GM18870 (cell line): ENCODE measurements around the gene POP4.

Experiments
- ATAC-seq: cut with Tn5 transposase; IDR thresholded peaks from one replicate; pipeline ENCODE4 v1.9.1; 2021; ENCODE audit warnings: moderate library complexity; ENCODE audit not compliant: unreplicated experiment

POP4 gene

GRCh38 chr19:29629836-29630534, 23.9 kb downstream of the POP4 start:
- ATAC-seq = no peak

GRCh38 chr19:29630655-29631054, 24.6 kb downstream of the POP4 start:
- ATAC-seq = no peak

- no peak for ATAC-seq
These were observed 25.4 kb downstream of the POP4 start for GRCh38 chr19:29631450-29631849.

GRCh38 chr19:29634002-29634401, 27.9 kb downstream of the POP4 start:
- ATAC-seq = no peak

GRCh38 chr19:29634423-29635130, 28.5 kb downstream of the POP4 start:
- ATAC-seq = no peak

DNA sequence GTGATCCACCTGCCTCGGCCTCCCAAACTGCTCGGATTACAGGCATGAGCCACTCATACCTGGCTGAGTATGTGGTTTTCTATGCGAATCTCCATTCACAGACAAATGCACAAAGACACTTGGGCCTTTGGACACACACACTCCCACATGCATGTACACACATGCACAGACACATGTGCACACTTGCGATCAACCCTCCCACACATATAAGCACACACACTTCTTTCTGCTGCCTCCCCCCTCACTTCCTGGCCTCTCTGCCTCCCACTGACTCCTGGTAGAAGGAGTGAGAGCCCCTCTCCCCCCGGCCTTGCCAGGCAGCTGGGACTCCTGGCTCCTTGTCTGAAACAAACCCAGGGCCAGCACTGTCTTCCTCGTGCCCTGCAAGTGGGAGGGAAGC, 29.9 kb downstream of the POP4 start:
- no peak for ATAC-seq

DNA sequence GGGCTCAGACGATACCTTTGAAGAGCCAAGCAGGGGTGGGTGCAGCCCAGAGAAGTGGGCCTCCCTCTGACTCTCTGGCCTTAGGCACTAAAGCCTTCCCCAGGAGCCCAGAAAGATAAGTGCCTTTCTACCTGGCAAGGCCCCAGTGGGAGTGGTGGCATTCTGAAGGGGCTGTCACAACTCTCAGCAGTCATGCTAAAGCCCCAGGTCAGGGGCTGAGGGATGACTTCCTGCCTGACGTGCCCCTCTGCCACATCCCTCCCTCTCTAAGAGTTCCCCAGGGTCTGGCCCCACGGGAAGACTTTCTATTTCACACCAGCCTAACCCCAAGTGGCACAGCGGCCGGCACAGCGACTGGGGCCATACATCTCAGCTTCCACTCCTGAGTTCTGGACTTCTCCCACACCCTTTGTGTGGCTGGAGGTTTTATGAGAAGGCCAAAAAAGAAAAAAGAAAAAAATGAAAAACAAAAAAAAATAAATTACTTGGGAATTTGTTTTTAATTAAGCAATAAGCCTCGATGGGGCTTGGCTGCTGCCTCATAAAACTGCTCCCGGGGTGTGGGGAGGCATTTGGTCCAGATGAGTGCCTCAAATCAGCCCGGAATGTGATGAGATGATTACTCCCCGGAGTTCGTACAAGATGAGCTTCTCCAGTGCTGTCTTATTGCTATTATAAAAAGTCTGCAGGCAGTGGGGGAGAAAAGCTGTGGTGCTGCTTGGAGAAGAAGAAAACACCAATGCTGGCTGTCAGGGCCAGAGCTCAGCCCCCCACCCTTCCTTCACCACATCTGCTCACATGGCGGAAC, 30.7 kb downstream of the POP4 start:
- ATAC-seq = no peak

- ATAC-seq = no peak
These were observed 33.0 kb downstream of the POP4 start for GRCh38 chr19:29639086-29639485.

DNA sequence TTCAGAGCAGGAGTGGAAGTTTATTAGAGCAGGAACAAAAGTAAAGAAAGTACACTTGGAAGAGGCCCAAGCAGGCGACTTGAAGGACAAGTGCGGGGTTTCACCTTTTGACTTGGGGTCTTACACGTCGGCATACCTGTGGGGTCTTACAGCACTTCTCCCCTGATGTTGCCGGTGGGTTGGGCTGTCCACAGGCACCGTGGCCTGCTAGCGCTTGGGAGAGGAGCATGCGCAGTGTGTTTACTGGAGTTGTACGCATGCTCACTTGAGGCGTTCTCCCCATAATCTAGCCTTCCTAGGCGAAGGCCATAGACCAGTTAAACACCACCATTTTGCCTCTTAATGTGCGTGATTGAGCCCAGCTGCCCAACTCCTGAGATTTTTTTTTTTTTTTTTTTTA, 34.1 kb downstream of the POP4 start:
- ATAC-seq = no peak

- no peak for ATAC-seq
These were observed 35.5 kb downstream of the POP4 start for GRCh38 chr19:29641597-29641996.

DNA sequence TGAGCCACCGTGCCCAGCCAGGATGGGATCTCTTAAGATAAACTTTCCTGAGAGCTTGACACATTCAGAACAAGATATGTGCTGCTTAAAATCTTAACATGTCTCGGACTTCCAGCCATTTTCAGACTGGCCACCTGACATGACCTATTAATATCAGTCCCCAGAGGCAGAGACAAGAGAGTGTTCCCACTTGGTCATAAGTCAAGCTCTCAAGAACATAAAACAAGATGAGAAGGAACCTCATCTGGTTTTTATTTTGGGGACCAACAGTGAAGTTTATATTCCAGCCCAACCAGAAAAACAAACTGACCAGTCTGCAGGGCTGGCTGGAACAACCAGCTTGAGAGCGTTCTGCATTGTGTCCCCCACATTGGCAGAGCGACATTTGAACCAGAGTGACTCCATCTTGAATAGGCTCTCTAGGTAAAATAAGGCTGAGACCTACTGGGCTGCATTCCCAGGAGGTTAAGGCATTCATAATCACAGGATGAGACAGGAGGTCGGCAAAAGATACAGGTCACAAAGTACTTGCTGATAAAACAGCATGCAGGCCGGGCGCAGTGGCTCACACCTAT, 37.4 kb downstream of the POP4 start:
- no peak for ATAC-seq

GRCh38 chr19:29644210-29644609, 38.1 kb downstream of the POP4 start:
- no peak for ATAC-seq

- no peak for ATAC-seq
These were observed 39.4 kb downstream of the POP4 start for GRCh38 chr19:29645491-29645867.

GRCh38 chr19:29645911-29646310, 39.8 kb downstream of the POP4 start:
- ATAC-seq = no peak

DNA sequence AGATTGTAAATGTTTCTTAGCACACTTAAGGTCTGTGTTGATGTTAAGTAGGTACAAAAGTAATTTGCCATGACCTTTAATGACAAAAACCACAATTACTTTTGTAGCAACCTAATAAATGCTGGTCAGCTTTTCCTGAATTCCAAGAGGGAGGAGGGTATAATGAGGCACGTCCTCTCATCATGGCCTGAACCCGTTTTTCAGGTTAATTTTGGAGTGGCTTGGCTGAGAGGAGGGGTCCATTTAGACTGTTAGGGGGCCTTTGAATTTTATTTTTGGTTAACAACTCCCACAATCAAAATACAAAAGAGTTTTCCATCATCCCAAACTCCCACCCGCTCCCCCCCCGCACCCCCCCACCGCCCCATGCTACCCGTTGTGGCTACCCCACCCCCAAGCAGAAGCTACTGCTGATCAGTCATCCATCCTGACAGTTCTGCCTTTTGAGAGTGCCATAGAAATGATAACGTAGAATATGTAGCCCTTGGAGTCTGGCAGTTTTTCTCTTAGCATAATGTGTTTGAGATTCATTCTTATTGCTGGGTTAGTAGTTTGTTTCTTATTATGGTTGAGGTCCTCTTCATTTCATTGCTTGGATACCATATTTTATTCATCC, 44.8 kb downstream of the POP4 start:
- no peak for ATAC-seq

GRCh38 chr19:29651622-29652394, 45.7 kb downstream of the POP4 start:
- ATAC-seq = no peak

DNA sequence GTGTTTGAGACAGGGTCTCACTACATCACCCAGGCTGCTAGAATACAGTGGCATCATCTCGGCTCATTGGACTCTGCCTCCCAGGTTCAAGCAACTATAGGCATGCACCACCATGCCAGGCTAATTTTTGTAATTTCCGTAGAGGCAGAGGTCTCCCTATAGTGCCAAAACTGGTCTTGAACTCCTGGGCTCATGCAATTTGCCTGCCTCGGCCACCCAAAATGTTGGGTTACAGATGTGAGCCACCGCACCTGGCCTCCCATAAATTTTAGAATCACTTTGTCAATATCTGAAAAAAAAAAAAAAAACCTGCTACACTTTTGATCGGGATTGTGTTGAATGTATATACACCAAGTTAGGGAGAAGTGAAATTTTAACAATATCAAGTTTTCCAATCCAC, 47.3 kb downstream of the POP4 start:
- no peak for ATAC-seq

DNA sequence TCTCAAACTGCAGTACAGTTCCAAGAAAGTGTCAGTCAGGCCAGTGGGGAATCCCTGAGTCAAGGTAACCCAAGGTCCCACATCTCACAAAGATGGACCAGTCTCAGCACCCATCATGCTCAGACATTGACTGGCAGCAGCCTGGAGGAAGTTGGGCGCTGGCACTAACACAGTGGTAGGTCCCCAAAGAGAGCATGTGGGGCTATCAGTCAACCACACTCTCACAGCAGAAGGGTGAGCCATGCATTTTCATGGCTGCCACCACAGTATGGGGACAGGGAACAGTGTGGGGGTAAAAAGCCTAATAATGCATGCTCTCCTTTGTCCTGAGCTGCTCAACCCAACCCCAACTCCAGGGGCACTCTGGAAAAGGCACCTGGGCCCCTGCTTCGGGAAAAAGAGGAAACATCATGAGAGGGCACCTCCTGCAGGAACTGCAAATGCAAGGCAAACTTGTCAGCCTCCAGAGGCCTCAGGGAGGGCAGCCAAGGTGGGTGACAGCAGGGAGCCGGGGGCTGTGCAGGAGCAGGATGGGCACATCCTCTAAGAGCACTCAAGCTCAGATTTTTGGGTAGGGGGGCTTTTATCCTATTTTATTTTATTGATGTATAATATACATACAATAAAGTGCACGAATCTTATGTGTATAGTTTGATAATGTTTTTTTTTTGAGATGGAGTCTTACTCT, 49.7 kb downstream of the POP4 start:
- no peak for ATAC-seq

DNA sequence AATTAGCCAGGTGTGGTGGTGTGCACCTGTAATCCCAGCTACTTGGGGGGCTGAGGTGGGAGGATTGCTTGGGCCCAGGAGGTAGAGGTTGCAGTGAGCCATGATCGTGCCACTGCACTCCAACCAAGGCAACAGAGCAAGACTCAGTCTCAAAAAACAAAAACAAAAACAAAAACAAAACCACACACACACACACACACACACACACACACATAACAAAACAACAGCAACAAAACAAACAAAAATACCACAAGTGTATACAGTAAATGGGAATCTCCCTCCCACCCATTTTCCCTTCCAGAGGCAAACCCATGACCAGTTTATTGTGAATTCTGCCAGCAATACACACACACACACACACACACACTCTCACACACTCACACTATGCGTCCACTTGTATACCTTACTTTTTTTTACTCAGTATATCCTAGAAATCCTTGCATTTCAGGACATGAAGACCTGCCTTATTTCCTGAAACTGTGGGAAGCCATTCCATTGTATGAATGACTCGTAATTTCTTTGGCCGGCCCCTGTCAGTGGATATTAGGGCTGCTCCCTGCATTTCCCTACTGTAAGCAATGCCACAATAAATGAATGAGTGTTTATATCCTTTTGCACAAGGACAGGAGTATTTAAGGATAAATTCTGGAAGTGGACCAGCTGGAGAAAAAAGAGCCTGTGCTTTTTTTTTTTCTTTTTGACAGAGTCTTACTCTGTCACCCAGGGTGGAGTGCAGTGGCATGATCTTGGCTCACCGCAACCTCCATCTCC, 52.3 kb downstream of the POP4 start:
- ATAC-seq = no peak
